Measurements from ENCODE around the gene METRNL.

DNA sequence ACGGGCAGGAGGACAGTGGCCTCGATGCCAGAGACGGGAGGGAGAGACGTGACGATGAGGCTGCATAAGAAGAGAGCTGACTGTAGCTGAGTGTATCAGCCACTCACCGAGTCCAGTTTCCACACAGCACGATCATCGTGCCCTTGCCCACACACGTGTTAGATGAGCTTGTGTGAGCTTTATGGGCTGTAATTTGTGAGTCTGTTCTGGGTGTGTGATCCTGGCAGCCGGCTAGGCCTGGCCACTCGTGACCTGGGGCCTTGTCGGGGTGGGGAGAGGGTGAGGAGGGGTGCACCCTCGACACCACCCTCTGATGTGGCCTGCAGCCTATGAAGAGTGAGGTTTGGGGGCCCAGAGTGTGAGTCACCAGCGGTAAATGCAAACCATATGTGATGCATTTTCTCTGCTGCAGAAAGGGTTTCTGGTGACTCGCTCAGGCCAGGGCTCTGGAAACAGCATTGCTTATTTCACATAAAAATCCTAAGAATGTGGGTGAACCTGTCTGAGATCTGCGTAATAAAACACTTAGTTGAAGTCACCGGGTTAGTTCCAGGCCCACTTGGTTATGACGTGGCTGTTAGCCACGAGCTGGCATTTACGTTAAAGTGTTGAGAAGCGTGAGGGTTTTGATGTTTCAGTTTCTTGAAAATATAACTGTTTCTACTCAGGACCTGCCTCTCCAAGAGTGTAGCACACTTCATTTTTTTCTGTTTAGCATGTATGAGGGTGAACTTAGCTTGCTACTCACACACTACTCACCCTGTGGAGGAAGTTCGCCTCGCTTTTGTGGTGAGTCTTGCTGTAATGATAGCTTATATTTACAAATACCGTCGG lies 4.2 kb downstream of the METRNL start:
- TF ChIP-seq, protein P1, sequence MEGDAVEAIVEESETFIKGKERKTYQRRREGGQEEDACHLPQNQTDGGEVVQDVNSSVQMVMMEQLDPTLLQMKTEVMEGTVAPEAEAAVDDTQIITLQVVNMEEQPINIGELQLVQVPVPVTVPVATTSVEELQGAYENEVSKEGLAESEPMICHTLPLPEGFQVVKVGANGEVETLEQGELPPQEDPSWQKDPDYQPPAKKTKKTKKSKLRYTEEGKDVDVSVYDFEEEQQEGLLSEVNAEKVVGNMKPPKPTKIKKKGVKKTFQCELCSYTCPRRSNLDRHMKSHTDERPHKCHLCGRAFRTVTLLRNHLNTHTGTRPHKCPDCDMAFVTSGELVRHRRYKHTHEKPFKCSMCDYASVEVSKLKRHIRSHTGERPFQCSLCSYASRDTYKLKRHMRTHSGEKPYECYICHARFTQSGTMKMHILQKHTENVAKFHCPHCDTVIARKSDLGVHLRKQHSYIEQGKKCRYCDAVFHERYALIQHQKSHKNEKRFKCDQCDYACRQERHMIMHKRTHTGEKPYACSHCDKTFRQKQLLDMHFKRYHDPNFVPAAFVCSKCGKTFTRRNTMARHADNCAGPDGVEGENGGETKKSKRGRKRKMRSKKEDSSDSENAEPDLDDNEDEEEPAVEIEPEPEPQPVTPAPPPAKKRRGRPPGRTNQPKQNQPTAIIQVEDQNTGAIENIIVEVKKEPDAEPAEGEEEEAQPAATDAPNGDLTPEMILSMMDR (conservative IDR thresholded peaks at IDR 0.05; ENCODE audit: low read length), result no peak
- TF ChIP-seq EZH2phosphoT487 (IDR thresholded peaks at IDR 0.05; ENCODE audit: borderline replicate concordance, low read depth, low read length), result no peak

Measured in OCI-LY7 (cell line).